HCT116 (cell line): ENCODE data around the gene TTC27. TPM values are rescaled to one million over a fixed set of nuclear protein-coding genes. Genes with fewer than 3 reads are reported as not detected.
"Not testable (repeated sequence)": the region's sequence is repeated elsewhere in the genome, so short reads cannot be mapped to it uniquely, and the experiment has no call there.

Source experiments
- ATAC-seq: fragments of 200-7000 bp; cut with Tn5 transposase; 2 replicates; pipeline ENCODE4 v1.9.1; 2020; ENCODE audit warnings: mild to moderate bottlenecking, moderate library complexity
- BruUV-seq: library from RNA; stranded (reverse); fragments of 400-500 nt; replicated peaks from 2 replicates; lab custom pipeline; 2021; lab: Mats Ljungman, UMichigan
- CTCF ChIA-PET: fragments of 300-600 bp; sonication (Branson Sonifier 250); formaldehyde crosslinking; loops from one replicate; lab custom pipeline; 2021; ENCODE audit warnings: antibody characterized with exemption; lab: Charles Lee
- POLR2A ChIA-PET: fragments of 300-600, 350-600 bp; sonication (Branson Sonifier 250); formaldehyde crosslinking; loops from one replicate; lab custom pipeline; 2021; ENCODE audit warnings: antibody characterized with exemption; lab: Charles Lee
- RAD21 ChIA-PET, 2 experiments: fragments of 300-600 bp; sonication (Branson Sonifier 250); formaldehyde crosslinking; loops; one replicate each; lab custom pipeline; 2023; ENCODE audit warnings: low total read pairs in 2 of 2; ENCODE audit not compliant: uncharacterized antibody in 2 of 2, unreplicated experiment in 2 of 2, low non-redundant PET in 1 of 2; lab: Charles Lee
- DNase-seq: peaks from one replicate; pipeline ENCODE4 v3.0.0-alpha.2; 2010; ENCODE audit warnings: low read depth, low spot score
- H2AFZ ChIP-seq: fragments of 200-600 bp; shearing (Covaris generic), sonication (generic); 2 replicates; pipeline ENCODE4 v1.6.1; 2017; ENCODE audit warnings: low read depth, mixed run types, mixed read lengths, antibody characterized with exemption, low read length; ENCODE audit not compliant: poor library complexity, severe bottlenecking
- H3K27ac ChIP-seq: 2 replicates; pipeline ENCODE4 v1.5.1; 2012; ENCODE audit warnings: low read depth, low read length
- H3K27me3 ChIP-seq: fragments of 200-600 bp; sonication (generic); 2 replicates; pipeline ENCODE4 v1.6.1; 2016; ENCODE audit warnings: mixed run types, low read length, mixed read lengths; ENCODE audit not compliant: insufficient read depth
- H3K36me3 ChIP-seq, 2 experiments: fragments of 200-500 bp in 1 of 2; fragments of 200-600 bp in 1 of 2; sonication (Bioruptor generic) in 1 of 2; sonication (generic) in 1 of 2; 2 replicates each; pipeline versions ENCODE4 v1.5.1 to v1.6.1; 2014 to 2016; ENCODE audit warnings: low read length in 2 of 2, inconsistent platforms in 1 of 2, mixed read lengths in 1 of 2, mixed run types in 1 of 2; ENCODE audit not compliant: insufficient read depth in 2 of 2, control insufficient read depth in 1 of 2
- H3K4me1 ChIP-seq, 2 experiments: fragments of 200-600 bp in 1 of 2; sonication (generic) in 1 of 2; 2 replicates each; pipeline versions ENCODE4 v1.5.1 to v1.6.1; 2012 to 2017; ENCODE audit warnings: low read length in 2 of 2, inconsistent platforms in 1 of 2, mild to moderate bottlenecking in 1 of 2, mixed read lengths in 1 of 2, mixed run types in 1 of 2, moderate library complexity in 1 of 2; ENCODE audit not compliant: insufficient read depth in 2 of 2, control insufficient read depth in 1 of 2
- H3K4me2 ChIP-seq: fragments of 200-600 bp; sonication (generic); 2 replicates; pipeline ENCODE4 v1.6.1; 2017; ENCODE audit warnings: mixed run types, low read length, mixed read lengths
- H3K4me3 ChIP-seq, 2 experiments: fragments of 200-600 bp in 1 of 2; sonication (generic) in 1 of 2; replicated peaks in 1 of 2; 2 replicates each; pipeline ENCODE4 v1.5.1; 2011 to 2016; ENCODE audit warnings: low read length in 2 of 2, control low read depth in 1 of 2, low read depth in 1 of 2, mild to moderate bottlenecking in 1 of 2, mixed read lengths in 1 of 2, mixed run types in 1 of 2
- H3K79me2 ChIP-seq: fragments of 200-600 bp; sonication (generic); 2 replicates; pipeline ENCODE4 v1.6.1; 2017; ENCODE audit warnings: mild to moderate bottlenecking, mixed run types, low read length, moderate library complexity, mixed read lengths; ENCODE audit not compliant: insufficient read depth
- H3K9ac ChIP-seq: fragments of 200-600 bp; sonication (generic); 2 replicates; pipeline ENCODE4 v1.6.1; 2016; ENCODE audit warnings: low read length, mixed read lengths
- H3K9me2 ChIP-seq: fragments of 200-600 bp; sonication (generic), shearing (Covaris generic); 2 replicates; pipeline ENCODE4 v1.6.1; 2017; ENCODE audit warnings: mixed run types, mild to moderate bottlenecking, moderate library complexity; ENCODE audit not compliant: insufficient read depth
- H3K9me3 ChIP-seq, 2 experiments: fragments of 200-500 bp in 1 of 2; fragments of 200-600 bp in 1 of 2; sonication (Bioruptor generic) in 1 of 2; sonication (generic) in 1 of 2; 2 replicates each; pipeline ENCODE4 v1.6.1; 2014 to 2017; ENCODE audit warnings: low read length in 2 of 2, mixed read lengths in 2 of 2, inconsistent platforms in 1 of 2, low read depth in 1 of 2, mild to moderate bottlenecking in 1 of 2, mixed run types in 1 of 2, moderate library complexity in 1 of 2; ENCODE audit not compliant: control insufficient read depth in 1 of 2, insufficient read depth in 1 of 2
- H4K20me1 ChIP-seq: fragments of 200-600 bp; sonication (generic), shearing (Covaris generic); 2 replicates; pipeline ENCODE4 v1.6.1; 2017; ENCODE audit warnings: mixed run types, mild to moderate bottlenecking, moderate library complexity; ENCODE audit not compliant: insufficient read depth
- ATF3 ChIP-seq: IDR thresholded peaks from 2 replicates; pipeline ENCODE4 v1.6.1; 2012
- CEBPB ChIP-seq: IDR thresholded peaks from 2 replicates; pipeline ENCODE4 v1.6.1; 2012; ENCODE audit warnings: low read depth
- ELF1 ChIP-seq: IDR thresholded peaks from 2 replicates; pipeline ENCODE4 v1.6.1; 2012; ENCODE audit warnings: low read depth, borderline replicate concordance
- EZH2phosphoT487 ChIP-seq: fragments of 200-600 bp; IDR thresholded peaks from 2 replicates; pipeline ENCODE4 v1.6.1; 2018; ENCODE audit warnings: antibody characterized with exemption, borderline replicate concordance
- RAD21 ChIP-seq: IDR thresholded peaks from 2 replicates; pipeline ENCODE4 v1.6.1; 2012; ENCODE audit warnings: low read depth, mild to moderate bottlenecking
- REST ChIP-seq: IDR thresholded peaks from 2 replicates; pipeline ENCODE4 v1.6.1; 2012; ENCODE audit warnings: low read depth
- SIN3A ChIP-seq: IDR thresholded peaks from 2 replicates; pipeline ENCODE4 v1.6.1; 2012; ENCODE audit warnings: low read depth
- SRF ChIP-seq: IDR thresholded peaks from 2 replicates; pipeline ENCODE4 v1.6.1; 2012; ENCODE audit warnings: low read depth
- TCF7L2 ChIP-seq: IDR thresholded peaks from 2 replicates; pipeline ENCODE4 v1.7.0; 2011; ENCODE audit warnings: borderline replicate concordance, inconsistent platforms; ENCODE audit not compliant: insufficient read depth, insufficient read length; ENCODE audit errors: extremely low read depth
- YY1 ChIP-seq: IDR thresholded peaks from 2 replicates; pipeline ENCODE4 v1.6.1; 2011; ENCODE audit warnings: low read length, low read depth, moderate library complexity, mild to moderate bottlenecking; ENCODE audit not compliant: insufficient replicate concordance; ENCODE audit errors: extremely low read depth
- ZNF274 ChIP-seq: fragments of 200-500 bp; sonication (Bioruptor generic); IDR thresholded peaks from 2 replicates; pipeline ENCODE4 v1.6.1; 2014; ENCODE audit warnings: mild to moderate bottlenecking, low read depth, low read length, inconsistent platforms
- intact Hi-C: fragments of 100-400 bp; cut with micrococcal nuclease; formaldehyde crosslinking; loops from 2 replicates; pipeline ENCODE4 v1.10.0; 2022
- total RNA-seq: library from RNA; stranded (reverse); gene quantifications from one replicate; pipeline ENCODE4 v1.2.1, GENCODE V29; 2021; ENCODE audit not compliant: unreplicated experiment

Gene TTC27
- total RNA-seq, 1 experiment from 2014 or later, result 24.4 TPM

GRCh38 chr2:32844253-32844652, 216.4 kb downstream of the TTC27 start:
- Histone ChIP-seq H3K27me3 (no peaks in the 10 kb centered on the region), H3K4me1 (no peaks in the 10 kb centered on the region), H3K9me3 (no peaks in the 10 kb centered on the region), H3K79me2 (no peaks in the 10 kb centered on the region), H3K4me3 (no peak overlapping the region), H3K4me2 (no peak overlapping the region), H3K9ac (no peak overlapping the region), H4K20me1 (no peaks in the 10 kb centered on the region), H3K27ac (no peak overlapping the region), H3K9me2 (no peaks in the 10 kb centered on the region), H3K36me3 (no peaks in the 10 kb centered on the region), H2AFZ (no peak overlapping the region)
- DNase-seq (no peak), ATAC-seq (no peak)
- POLR2A ChIA-PET, result no interaction called here
- BruUV-seq, result no TSS peak
- TF ChIP-seq CEBPB (no peak), ELF1 (no peak), REST (no peak), TCF7L2 (no peak), SIN3A (no peak), SRF (no peak), YY1 (no peak), ZNF274 (no peak), ATF3 (no peak), RAD21 (no peak), EZH2phosphoT487 (no peak)
- RAD21 ChIA-PET, result no interaction called here
- CTCF ChIA-PET, result no interaction called here
- intact Hi-C loops, result no loop called here

- ATAC-seq, H3K4me1 ChIP-seq, RAD21 ChIA-PET, H3K27me3 ChIP-seq, H3K9ac ChIP-seq, BruUV-seq, CTCF ChIA-PET, H3K79me2 ChIP-seq, intact Hi-C loops, DNase-seq, H3K36me3 ChIP-seq, H3K4me3 ChIP-seq, H3K27ac ChIP-seq, H3K9me2 ChIP-seq, POLR2A ChIA-PET, H3K9me3 ChIP-seq, H3K4me2 ChIP-seq, H2AFZ ChIP-seq, H4K20me1 ChIP-seq: not testable (repeated sequence)
Measured at GRCh38 chr2:32846274-32846673, 218.4 kb downstream of the TTC27 start.
